Stimulated activated memory B cell treated with anti-CD40 and anti-IgM and Interleukin-4, amounts not matched to agents 10 μg/mL and 1 μg/mL and 100 μg/mL, for 72 hours (primary cell): ENCODE results near the gene ARRDC1.

ENCODE experiments used
- ATAC-seq: fragments of 150-1000 bp; cut with Tn5 transposase; 2 replicates; pipeline ENCODE4 v1.10.0; 2021
- H3K27ac Mint-ChIP-seq: one replicate; pipeline ENCODE4 v1.8.0; 2022; ENCODE audit warnings: mild to moderate bottlenecking, mixed read lengths
- H3K27me3 Mint-ChIP-seq: one replicate; pipeline ENCODE4 v1.8.0; 2022; ENCODE audit warnings: mixed read lengths
- H3K36me3 Mint-ChIP-seq: one replicate; pipeline ENCODE4 v1.8.0; 2022; ENCODE audit warnings: mixed read lengths
- H3K4me1 Mint-ChIP-seq: one replicate; pipeline ENCODE4 v1.8.0; 2022; ENCODE audit warnings: mixed read lengths
- H3K4me3 Mint-ChIP-seq: one replicate; pipeline ENCODE4 v1.8.0; 2022; ENCODE audit warnings: mild to moderate bottlenecking, moderate library complexity, mixed read lengths
- H3K9me3 Mint-ChIP-seq: one replicate; pipeline ENCODE4 v1.8.0; 2022; ENCODE audit warnings: mixed read lengths

Gene ARRDC1

DNA sequence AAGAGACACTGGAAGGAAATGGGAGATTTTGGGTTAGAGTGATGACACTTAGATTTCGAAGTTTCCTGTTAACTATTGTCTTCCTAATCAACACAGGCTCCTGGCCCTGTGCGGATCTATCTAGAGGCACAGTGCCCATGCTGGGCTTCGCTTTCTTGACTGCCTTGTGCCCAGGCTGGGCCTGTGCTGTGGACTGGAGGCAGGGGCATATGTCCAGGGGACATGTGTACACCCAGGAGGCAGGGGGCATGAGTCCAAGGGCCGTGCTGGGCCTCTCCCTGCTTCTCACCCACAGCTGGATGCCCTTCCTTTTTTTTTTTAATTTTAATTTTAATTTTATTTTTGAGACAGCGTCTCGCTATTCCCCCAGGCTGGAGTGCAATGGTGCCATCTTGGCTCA is 50.9 kb downstream of the ARRDC1 start:
- H3K9me3 Mint-ChIP-seq: no peaks in the 10 kb centered on the region
- H3K27me3 Mint-ChIP-seq: no peaks in the 10 kb centered on the region
- H3K4me3 Mint-ChIP-seq: no peak overlapping the region
- peaks cover 52% of the 10 kb centered on the region for H3K4me1 Mint-ChIP-seq
- H3K36me3 Mint-ChIP-seq: peaks cover 29% of the 10 kb centered on the region
- no peak for ATAC-seq
- H3K27ac Mint-ChIP-seq: no peak overlapping the region

DNA sequence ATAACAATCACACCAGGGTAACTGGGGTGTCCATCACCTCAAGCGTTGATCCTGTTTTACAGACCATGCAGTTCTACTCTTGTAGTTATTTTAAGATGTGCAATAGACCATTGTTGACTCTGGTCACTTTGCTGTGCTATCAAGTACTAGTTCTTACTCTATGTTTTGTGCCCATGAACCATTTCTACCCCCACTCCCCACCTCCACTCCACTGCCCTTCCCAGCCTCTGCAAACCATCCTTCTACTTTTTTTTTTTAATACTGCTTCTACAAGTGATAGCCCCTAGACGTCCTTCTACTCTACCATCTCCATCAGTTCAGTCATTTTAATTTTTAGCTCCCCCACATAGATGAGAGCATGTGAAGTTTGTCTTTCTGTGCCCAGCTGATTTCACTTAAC is 52.1 kb downstream of the ARRDC1 start:
- no peaks in the 10 kb centered on the region for H3K9me3 Mint-ChIP-seq
- peaks cover 44% of the 10 kb centered on the region for H3K4me1 Mint-ChIP-seq
- H3K36me3 Mint-ChIP-seq: peaks cover 20% of the 10 kb centered on the region
- no peaks in the 10 kb centered on the region for H3K27me3 Mint-ChIP-seq
- no peak for ATAC-seq
- no peak overlapping the region for H3K27ac Mint-ChIP-seq
- no peak overlapping the region for H3K4me3 Mint-ChIP-seq

DNA sequence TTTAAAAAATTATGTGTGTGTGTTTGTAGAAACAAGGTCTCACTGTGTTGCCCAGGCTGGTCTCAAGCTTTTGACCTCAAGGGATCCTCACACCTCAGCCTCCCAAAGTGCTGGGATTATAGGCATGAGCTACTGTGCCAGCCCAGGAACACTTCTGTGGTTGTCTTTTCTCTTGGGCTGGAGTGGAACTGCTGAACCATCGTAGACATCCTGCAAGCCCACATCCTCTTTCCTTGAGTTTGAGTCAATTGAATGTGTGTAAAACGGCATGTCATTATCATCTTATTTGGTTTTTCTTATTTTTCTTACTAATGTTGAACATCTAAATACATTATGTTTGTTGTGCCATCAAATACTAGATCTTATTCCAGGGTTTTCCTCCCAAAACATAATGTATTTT is 53.3 kb downstream of the ARRDC1 start:
- Mint-ChIP-seq H3K9me3 (no peaks in the 10 kb centered on the region), H3K27me3 (no peaks in the 10 kb centered on the region), H3K4me1 (peaks cover 47% of the 10 kb centered on the region), H3K27ac (peak overlapping the region; percentile 49), H3K4me3 (no peak overlapping the region), H3K36me3 (peaks cover 20% of the 10 kb centered on the region)
- no peak for ATAC-seq

DNA sequence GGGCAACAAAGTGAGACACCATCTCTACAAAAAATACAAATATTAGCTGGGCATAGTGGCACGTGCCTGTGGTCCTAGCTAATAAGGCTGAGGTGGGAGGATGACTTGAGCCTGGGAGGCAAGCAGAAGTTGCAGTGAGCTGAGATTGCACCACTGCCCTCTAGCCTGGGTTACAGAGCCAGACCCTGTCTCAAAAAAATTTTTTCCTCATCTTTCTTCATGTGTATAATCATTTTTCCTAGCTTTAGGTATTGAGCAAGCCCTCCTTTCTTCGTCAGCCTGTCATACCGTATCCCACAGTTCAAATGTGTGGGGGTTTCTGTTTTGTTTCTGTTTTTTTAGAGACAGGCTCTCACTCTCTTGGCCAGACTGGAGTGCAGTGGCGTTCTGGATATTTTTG is 54.7 kb downstream of the ARRDC1 start:
- Mint-ChIP-seq H3K4me3 (no peak overlapping the region), H3K9me3 (no peaks in the 10 kb centered on the region), H3K27ac (no peak overlapping the region), H3K36me3 (peaks cover 21% of the 10 kb centered on the region), H3K27me3 (no peaks in the 10 kb centered on the region), H3K4me1 (peaks cover 52% of the 10 kb centered on the region)
- no peak for ATAC-seq

DNA sequence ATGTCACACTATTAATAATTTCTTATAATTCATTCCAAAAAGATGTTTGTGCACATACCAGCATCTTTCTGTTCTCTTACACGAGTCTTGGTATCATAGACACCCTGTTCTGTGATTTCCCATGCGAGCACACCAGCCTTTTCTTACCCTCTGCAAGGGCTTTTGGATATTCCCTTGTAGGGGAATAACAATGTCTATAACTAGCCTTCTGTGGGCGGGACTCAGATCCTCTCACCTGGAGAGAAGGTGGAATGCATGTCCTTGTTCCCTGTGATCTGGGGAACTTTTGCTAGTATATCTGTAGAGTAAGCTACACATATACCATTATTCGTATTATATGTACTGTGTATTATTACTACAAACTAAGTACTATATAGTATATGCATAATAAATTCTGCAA is 58.1 kb downstream of the ARRDC1 start:
- H3K9me3 Mint-ChIP-seq: no peaks in the 10 kb centered on the region
- H3K4me1 Mint-ChIP-seq: peaks cover 65% of the 10 kb centered on the region
- no peak overlapping the region for H3K4me3 Mint-ChIP-seq
- peaks cover 21% of the 10 kb centered on the region for H3K36me3 Mint-ChIP-seq
- peak overlapping the region; percentile 35 for H3K27ac Mint-ChIP-seq
- no peaks in the 10 kb centered on the region for H3K27me3 Mint-ChIP-seq
- no peak for ATAC-seq

DNA sequence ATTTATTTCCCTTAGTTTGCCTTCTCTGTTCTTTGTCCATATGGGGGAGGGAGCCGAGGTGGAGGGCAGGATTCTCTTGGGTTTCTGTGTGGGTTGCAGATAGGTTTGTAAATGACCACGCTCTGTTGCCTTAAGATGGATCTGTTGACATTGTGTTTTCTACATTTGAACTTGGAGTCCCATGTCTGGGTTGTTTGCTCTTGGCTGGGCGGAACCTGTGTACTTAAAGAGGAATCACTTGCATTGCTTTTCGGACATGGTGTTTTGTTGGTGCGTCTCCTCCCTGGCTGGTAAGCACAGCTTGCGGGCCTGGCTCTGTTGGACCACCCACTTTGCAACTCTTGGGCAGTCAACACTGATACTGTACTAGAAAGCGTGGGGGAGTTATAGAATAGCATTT is 59.2 kb downstream of the ARRDC1 start:
- no peak overlapping the region for H3K4me3 Mint-ChIP-seq
- no peaks in the 10 kb centered on the region for H3K9me3 Mint-ChIP-seq
- ATAC-seq: no peak
- H3K27ac Mint-ChIP-seq: peak overlapping the region; percentile 35
- no peaks in the 10 kb centered on the region for H3K27me3 Mint-ChIP-seq
- peaks cover 67% of the 10 kb centered on the region for H3K4me1 Mint-ChIP-seq
- H3K36me3 Mint-ChIP-seq: peaks cover 32% of the 10 kb centered on the region
